HG03280 (cell line): ENCODE data around the gene PIP4K2B.

Experiments used
- ATAC-seq: cut with Tn5 transposase; IDR thresholded peaks from one replicate; pipeline ENCODE4 v1.9.1; 2021; ENCODE audit warnings: mild to moderate bottlenecking, moderate library complexity; ENCODE audit not compliant: unreplicated experiment

PIP4K2B gene

GRCh38 chr17:38746004-38746848 lies 53.1 kb downstream of the PIP4K2B start:
- no peak for ATAC-seq

DNA sequence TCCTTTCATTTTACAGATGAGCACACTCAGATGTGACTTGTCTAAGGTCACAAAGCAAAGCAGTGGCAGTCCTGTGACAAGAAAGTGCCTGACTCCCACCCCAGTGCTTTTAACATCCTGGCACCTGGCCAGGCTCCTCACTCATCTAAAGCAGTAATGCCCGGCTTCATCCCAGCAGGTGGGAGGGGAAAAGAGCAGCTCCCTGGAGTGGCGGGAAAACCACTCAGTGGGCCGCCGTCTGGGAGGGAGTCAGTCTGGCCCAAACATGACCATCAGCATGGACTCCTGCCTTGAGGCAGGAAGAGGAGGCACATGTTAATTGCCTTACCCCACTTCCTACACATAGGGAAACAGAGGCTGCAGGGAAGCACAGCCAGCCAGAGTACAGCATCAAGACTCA lies 53.8 kb downstream of the PIP4K2B start:
- no peak for ATAC-seq

DNA sequence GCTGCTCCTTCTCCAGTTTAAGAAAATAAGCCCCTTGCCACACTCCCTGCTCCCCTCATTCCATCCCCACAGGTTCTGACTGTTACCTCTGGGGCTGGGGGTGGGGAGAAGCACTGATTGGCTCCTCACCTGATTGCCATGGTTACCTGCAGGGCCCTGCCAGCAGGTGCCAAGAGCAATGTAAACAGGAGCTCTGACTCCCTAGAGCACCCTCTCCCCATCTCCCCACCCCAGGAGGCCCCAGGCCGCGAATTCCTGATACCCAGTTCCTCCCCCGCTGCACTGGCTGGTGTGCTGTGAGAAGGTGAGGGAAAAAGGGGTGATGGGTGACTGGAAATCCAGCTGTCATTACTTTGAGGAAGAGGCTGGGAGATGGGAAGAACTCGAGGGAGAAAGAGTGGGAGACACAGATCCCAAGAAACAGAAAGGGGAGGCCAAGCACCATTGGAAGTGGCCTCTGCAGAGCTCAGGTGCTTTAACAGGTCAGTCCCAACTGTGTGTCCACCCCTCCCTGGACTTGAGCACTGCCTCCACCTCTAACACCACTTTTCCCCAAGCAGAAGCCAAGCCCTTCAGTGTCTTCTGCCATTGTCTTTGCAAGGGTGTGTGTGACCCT lies 55.7 kb downstream of the PIP4K2B start:
- no peak for ATAC-seq

- no peak for ATAC-seq
Observed at GRCh38 chr17:38742411-38743308, 56.7 kb downstream of the PIP4K2B start.

GRCh38 chr17:38741921-38742410 lies 57.4 kb downstream of the PIP4K2B start:
- no peak for ATAC-seq

DNA sequence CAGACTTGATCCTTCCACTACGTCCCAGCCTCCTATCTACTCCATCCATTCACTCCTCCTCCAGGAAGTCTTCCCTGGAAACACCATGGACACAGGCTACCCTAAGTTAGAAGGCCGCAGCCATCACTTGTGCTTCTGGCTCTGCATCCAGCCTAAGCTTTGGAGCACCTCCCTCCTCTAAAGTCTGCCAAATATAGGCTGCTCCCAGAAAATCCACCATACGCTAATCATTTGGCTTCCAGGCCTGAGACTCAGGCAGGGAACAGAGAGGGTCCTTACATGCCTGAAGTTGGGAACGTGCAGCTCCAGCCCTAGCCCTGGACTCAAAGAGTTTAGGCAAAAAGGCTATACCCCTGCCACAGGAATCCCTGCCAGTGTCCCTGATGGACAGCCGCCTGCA lies 57.9 kb downstream of the PIP4K2B start:
- ATAC-seq = no peak

- no peak for ATAC-seq
Observed at GRCh38 chr17:38740806-38741205, 58.5 kb downstream of the PIP4K2B start.

GRCh38 chr17:38740044-38740443 lies 59.3 kb downstream of the PIP4K2B start:
- no peak for ATAC-seq

DNA sequence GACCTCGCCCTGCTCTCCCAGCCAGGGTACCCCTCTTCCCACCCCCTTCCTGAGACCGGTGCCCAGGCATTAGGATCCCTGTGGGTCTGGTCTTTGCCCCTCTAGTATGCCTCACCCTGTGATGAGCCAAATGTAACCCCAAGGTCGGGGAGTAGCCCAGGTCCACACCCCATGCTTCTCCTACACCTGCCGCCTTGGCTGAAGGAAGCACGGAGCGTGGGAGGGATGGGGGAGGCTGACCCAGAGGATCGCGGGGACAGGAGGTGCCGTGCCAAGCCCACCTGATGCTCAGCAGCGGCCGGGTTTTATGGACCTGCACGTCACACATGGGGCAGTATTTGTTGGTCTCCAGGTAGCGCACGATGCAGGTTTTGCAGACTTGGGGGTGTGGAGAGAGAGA lies 60.1 kb downstream of the PIP4K2B start:
- no peak for ATAC-seq

DNA sequence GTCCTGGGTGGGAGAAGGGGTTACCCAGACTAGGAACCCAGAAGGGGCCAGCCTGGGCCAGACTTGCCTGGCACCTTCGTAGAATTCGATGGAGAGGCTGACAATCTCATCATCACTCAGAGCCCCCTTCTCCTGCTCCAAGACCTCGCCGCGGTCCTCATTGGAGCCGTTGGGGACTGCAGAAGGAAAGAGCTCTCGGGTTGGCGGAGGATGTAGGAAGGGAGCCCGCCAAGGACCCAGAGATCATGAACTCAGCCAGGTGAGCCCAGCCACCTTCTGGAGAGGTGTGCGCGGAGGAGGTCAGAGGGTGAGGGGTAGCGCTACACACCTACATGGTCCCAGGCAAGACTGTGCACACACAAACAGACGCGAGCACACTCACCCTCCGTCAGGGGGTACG lies 60.7 kb downstream of the PIP4K2B start:
- no peak for ATAC-seq

GRCh38 chr17:38738007-38738662 lies 61.2 kb downstream of the PIP4K2B start:
- ATAC-seq = no peak

- ATAC-seq = no peak
Observed at GRCh38 chr17:38735161-38735997, 64.0 kb downstream of the PIP4K2B start.

GRCh38 chr17:38733982-38734973 lies 65.1 kb downstream of the PIP4K2B start:
- ATAC-seq = no peak

GRCh38 chr17:38733282-38733981 lies 65.9 kb downstream of the PIP4K2B start:
- ATAC-seq = no peak

DNA sequence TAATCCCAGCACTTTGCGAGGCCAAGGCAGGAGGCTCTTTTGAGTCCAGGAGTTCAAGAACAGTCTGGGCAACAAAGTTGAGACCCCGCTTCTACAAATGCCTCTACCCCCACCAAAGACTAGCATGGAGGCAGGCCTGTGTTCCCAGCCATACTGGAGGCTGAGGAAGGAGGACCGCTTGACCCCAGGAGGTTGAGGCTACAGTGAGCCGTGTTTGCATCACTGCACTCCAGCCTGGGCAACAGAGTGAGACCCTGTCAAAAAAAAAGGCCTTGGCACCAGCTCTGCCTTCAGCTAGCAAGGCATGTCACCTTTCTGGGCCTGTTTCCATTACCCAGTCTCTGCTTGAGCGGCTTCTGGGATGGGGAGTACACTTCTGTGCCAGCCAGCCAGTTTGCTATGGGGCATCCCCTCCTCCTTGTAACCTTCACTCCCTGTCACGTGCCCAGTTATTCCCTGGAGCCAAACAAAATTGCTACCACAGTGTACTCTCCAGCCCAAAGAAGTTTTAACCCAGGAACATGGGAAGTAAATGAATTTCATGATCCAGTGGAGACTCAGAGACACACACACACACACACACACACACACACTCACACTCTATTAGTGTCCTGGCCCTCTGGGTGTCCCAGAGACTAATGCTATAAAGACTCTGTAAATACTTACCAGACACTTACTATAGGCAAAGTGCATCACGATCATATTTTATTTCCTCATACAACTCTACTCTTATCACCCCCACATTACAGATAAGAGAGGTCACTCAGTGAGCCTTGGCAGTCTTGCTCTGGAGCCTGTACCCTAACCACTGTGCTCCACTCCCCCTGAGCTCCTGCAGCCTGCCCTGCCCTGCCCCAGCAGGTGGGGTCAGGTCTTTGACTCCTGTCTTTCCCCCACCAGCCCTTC lies 66.7 kb downstream of the PIP4K2B start:
- no peak for ATAC-seq

DNA sequence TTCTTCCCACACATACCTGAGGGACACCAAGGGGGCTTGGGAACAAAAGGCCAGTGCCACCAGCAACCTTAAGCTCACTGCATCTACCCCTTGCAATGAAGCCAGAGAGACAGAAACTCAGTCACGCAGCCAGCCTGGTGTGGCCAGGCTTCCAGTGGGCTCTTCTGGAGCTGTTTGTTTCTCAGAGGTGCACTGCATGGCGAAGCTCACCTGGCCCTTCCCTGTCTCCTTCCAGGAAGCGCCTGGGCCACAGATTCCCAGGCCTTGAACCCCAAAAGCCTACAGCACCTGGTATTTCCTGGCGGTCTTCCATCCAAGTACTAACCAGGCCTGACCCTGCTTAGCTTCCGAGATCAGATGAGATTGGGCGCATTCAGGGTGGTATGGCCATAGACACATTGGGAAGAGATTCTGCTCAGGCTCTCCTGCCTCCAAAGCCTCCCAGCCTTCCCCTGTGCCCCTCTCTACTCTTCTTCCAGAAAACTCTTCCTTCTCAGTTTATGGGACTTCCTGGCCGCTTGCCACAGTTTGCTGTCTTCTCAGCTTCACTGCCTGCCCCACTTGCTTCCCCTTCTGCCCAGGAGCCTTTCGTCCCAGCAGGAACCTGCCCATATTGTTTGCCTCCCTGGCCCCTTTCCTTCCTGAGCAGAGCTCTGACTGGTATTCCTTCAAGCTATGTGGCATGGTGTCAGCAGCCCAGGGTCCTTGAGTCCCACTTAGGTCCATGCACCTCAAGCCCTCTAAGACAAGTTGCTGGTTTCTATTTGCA lies 67.6 kb downstream of the PIP4K2B start:
- ATAC-seq = no peak
